GM23248 (cell line): ENCODE results near the gene SNX9. TPM values are rescaled to one million over a fixed set of nuclear protein-coding genes. Genes with fewer than 3 reads are reported as not detected.

Experiments
- DNase-seq: peaks from one replicate; pipeline ENCODE4 v3.0.0-alpha.2; 2015
- H2AFZ ChIP-seq: fragments of 200-600 bp; sonication (generic); 2 replicates; pipeline ENCODE4 v1.6.1; 2016; ENCODE audit warnings: antibody characterized with exemption
- H3F3A ChIP-seq: fragments of 200-600 bp; sonication (generic); 2 replicates; pipeline ENCODE4 v1.6.1; 2016; ENCODE audit warnings: mild to moderate bottlenecking, antibody characterized with exemption, mixed run types; ENCODE audit not compliant: insufficient read depth
- H3K27ac ChIP-seq: fragments of 200-600 bp; sonication (generic); 2 replicates; pipeline ENCODE4 v1.5.1; 2016; ENCODE audit warnings: mild to moderate bottlenecking
- H3K27me3 ChIP-seq: fragments of 200-600 bp; sonication (generic); replicated peaks from 2 replicates; pipeline ENCODE4 v1.6.1; 2016; ENCODE audit warnings: mild to moderate bottlenecking; ENCODE audit not compliant: insufficient read depth
- H3K36me3 ChIP-seq: fragments of 200-600 bp; sonication (generic); 2 replicates; pipeline ENCODE4 v1.6.1; 2016; ENCODE audit warnings: low read depth, mild to moderate bottlenecking
- H3K4me1 ChIP-seq: fragments of 200-600 bp; sonication (generic); 2 replicates; pipeline ENCODE4 v1.6.1; 2016; ENCODE audit warnings: mild to moderate bottlenecking; ENCODE audit not compliant: insufficient read depth
- H3K4me2 ChIP-seq: fragments of 200-600 bp; sonication (generic); one replicate; pipeline ENCODE4 v1.6.1; 2016; ENCODE audit warnings: mild to moderate bottlenecking; ENCODE audit not compliant: unreplicated experiment
- H3K4me3 ChIP-seq: fragments of 200-600 bp; sonication (generic); 2 replicates; pipeline ENCODE4 v1.5.1; 2016; ENCODE audit warnings: mild to moderate bottlenecking
- H3K79me2 ChIP-seq: fragments of 200-600 bp; sonication (generic); 2 replicates; pipeline ENCODE4 v1.6.1; 2016; ENCODE audit warnings: mild to moderate bottlenecking; ENCODE audit not compliant: insufficient read depth
- H3K9ac ChIP-seq: fragments of 200-600 bp; sonication (generic); 2 replicates; pipeline ENCODE4 v1.6.1; 2016; ENCODE audit warnings: mild to moderate bottlenecking
- H3K9me2 ChIP-seq: fragments of 200-600 bp; sonication (generic); 2 replicates; pipeline ENCODE4 v1.6.1; 2016; ENCODE audit warnings: mixed run types, mild to moderate bottlenecking, moderate library complexity; ENCODE audit not compliant: insufficient read depth
- H3K9me3 ChIP-seq: fragments of 200-600 bp; sonication (generic); one replicate; pipeline ENCODE4 v1.6.1; 2017; ENCODE audit warnings: low read depth
- H4K20me1 ChIP-seq: fragments of 200-600 bp; sonication (generic); 2 replicates; pipeline ENCODE4 v1.6.0; 2016; ENCODE audit not compliant: insufficient read depth
- EZH2 ChIP-seq: fragments of 200-600 bp; sonication (generic); IDR thresholded peaks from 2 replicates; pipeline ENCODE4 v1.6.1; 2018; ENCODE audit warnings: antibody characterized with exemption, mild to moderate bottlenecking; ENCODE audit not compliant: insufficient read depth, poor library complexity, severe bottlenecking
- EZH2phosphoT487 ChIP-seq: fragments of 200-600 bp; sonication (generic); IDR thresholded peaks from 2 replicates; pipeline ENCODE4 v1.6.1; 2018; ENCODE audit warnings: antibody characterized with exemption, moderate library complexity, mild to moderate bottlenecking, low read depth; ENCODE audit not compliant: insufficient read depth
- WGBS, 2 experiments: methylation state at CpG; one replicate each; pipeline ENCODE4 v1.1.6; 2015 to 2017; ENCODE audit warnings: low lambda C conversion rate in 2 of 2, low coverage in 1 of 2; ENCODE audit errors: missing lambda C conversion rate in 2 of 2; 5-methylcytosine and 5-hydroxymethylcytosine counted together
- in situ Hi-C: fragments of 300-500 bp; cut with MboI; formaldehyde crosslinking; loops from 2 replicates; pipeline ENCODE4 v1.15.0; 2020
- polyA plus RNA-seq: library from polyadenylated mRNA; unstranded; fragments of >200 nt; fragmentation: Nextera tagmentation; extraction: Ambion mirVana; gene quantifications from 2 replicates; pipeline ENCODE4 v1.2.1, GENCODE V29; 2016
- total RNA-seq: library from RNA; depleted of rRNA; stranded (reverse); fragments of >200 nt; shearing (Covaris generic); gene quantifications from 2 replicates; pipeline ENCODE4 v1.2.3, GENCODE V29; 2014

SNX9 gene
- total and polyA plus RNA-seq, 2 experiments from 2014 or later: 80.4 to 89.6 TPM

GRCh38 chr6:157813750-157814455 is 9.1 kb upstream of the SNX9 start:
- H3K79me2 ChIP-seq: no peaks in the 10 kb centered on the region
- peaks cover 32% of the 10 kb centered on the region for H3K4me1 ChIP-seq
- no peaks in the 10 kb centered on the region for H3K36me3 ChIP-seq
- H3K27me3 ChIP-seq: no peaks in the 10 kb centered on the region
- in situ Hi-C loops: no loop called here
- H3K27ac ChIP-seq: peak overlapping the region; percentile 96
- peak overlapping the region; percentile 64 for H2AFZ ChIP-seq
- DNase-seq: peak; percentile 85
- H3K4me2 ChIP-seq: peak overlapping the region; percentile 44
- H3K9ac ChIP-seq: peak overlapping the region; percentile 84
- H3F3A ChIP-seq: peaks cover 34% of the 10 kb centered on the region
- H3K9me3 ChIP-seq: no peaks in the 10 kb centered on the region
- TF ChIP-seq EZH2phosphoT487 (no peak), EZH2 (no peak)
- 1 to 7% methylated on average over 5 of the region's 5 CpGs for WGBS, 2 experiments
- no peaks in the 10 kb centered on the region for H3K9me2 ChIP-seq
- H3K4me3 ChIP-seq: peak overlapping the region; percentile 45
- H4K20me1 ChIP-seq: no peaks in the 10 kb centered on the region

- Histone ChIP-seq H3K27me3 (no peaks in the 10 kb centered on the region), H3K79me2 (no peaks in the 10 kb centered on the region), H3F3A (peaks cover 34% of the 10 kb centered on the region), H3K4me3 (no peak overlapping the region), H3K9me2 (no peaks in the 10 kb centered on the region), H3K36me3 (no peaks in the 10 kb centered on the region), H2AFZ (peak overlapping the region; percentile 64; the same call in 1 of the 2 replicates), H3K27ac (peak overlapping the region; percentile 96), H3K9me3 (no peaks in the 10 kb centered on the region), H3K9ac (peak overlapping the region; percentile 84; the same call in 1 of the 2 replicates), H3K4me2 (no peak overlapping the region), H3K4me1 (peaks cover 32% of the 10 kb centered on the region), H4K20me1 (no peaks in the 10 kb centered on the region)
- DNase-seq: no peak
- WGBS, 2 experiments: 97 to 99% methylated on average over 4 of the region's 4 CpGs
- TF ChIP-seq EZH2 (no peak), EZH2phosphoT487 (no peak)
- in situ Hi-C loops: no loop called here
Measured at GRCh38 chr6:157814883-157815282, 8.2 kb upstream of the SNX9 start.

- no peak overlapping the region; the same call in 1 of the 2 replicates for H3K4me3 ChIP-seq
- peak overlapping the region; percentile 98 for H3K9ac ChIP-seq
- H3K4me1 ChIP-seq: peaks cover 19% of the 10 kb centered on the region
- in situ Hi-C loops: no loop called here
- no peaks in the 10 kb centered on the region for H3K36me3 ChIP-seq
- DNase-seq: peak; percentile 64
- H3K27ac ChIP-seq: peak overlapping the region; percentile 92
- TF ChIP-seq EZH2 (no peak), EZH2phosphoT487 (no peak)
- H3F3A ChIP-seq: peaks cover 38% of the 10 kb centered on the region
- WGBS, 2 experiments: 30 to 32% methylated on average over 6 of the region's 6 CpGs
- peak overlapping the region; percentile 32 for H3K4me2 ChIP-seq
- peaks cover 30% of the 10 kb centered on the region for H3K79me2 ChIP-seq
- no peaks in the 10 kb centered on the region for H3K9me3 ChIP-seq
- H4K20me1 ChIP-seq: no peaks in the 10 kb centered on the region
- no peaks in the 10 kb centered on the region for H3K27me3 ChIP-seq
- no peaks in the 10 kb centered on the region for H3K9me2 ChIP-seq
- H2AFZ ChIP-seq: peak overlapping the region; percentile 62; the same call in 1 of the 2 replicates
Measured at GRCh38 chr6:157821342-157822033, 1.6 kb upstream of the SNX9 start.

GRCh38 chr6:157822245-157823000 is 623 bp upstream of the SNX9 start:
- Histone ChIP-seq H3K4me2 (peak overlapping the region; percentile 32), H3K9ac (peak overlapping the region; percentile 98)
- 10 to 11% methylated on average over 38 to 50 of the region's 53 CpGs for WGBS, 2 experiments

More at GRCh38 chr6:157822245-157823000, 623 bp upstream of the SNX9 start:
- H3F3A ChIP-seq: peaks cover 39% of the 10 kb centered on the region
- peak overlapping the region; percentile 92 for H3K27ac ChIP-seq
- peaks cover 19% of the 10 kb centered on the region for H3K4me1 ChIP-seq
- no peaks in the 10 kb centered on the region for H3K27me3 ChIP-seq
- H4K20me1 ChIP-seq: no peaks in the 10 kb centered on the region
- no peak for TF ChIP-seq EZH2
- no peak for TF ChIP-seq EZH2phosphoT487
- peaks cover 31% of the 10 kb centered on the region for H3K79me2 ChIP-seq
- H3K36me3 ChIP-seq: no peaks in the 10 kb centered on the region
- no peaks in the 10 kb centered on the region for H3K9me3 ChIP-seq
- DNase-seq: peak; percentile 31
- H3K4me3 ChIP-seq: peak overlapping the region; percentile 57
- in situ Hi-C loops: no loop called here
- H3K9me2 ChIP-seq: no peaks in the 10 kb centered on the region
- peak overlapping the region; percentile 62 for H2AFZ ChIP-seq
